ENCODE results near the gene CXCL5.

Gene CXCL5

DNA sequence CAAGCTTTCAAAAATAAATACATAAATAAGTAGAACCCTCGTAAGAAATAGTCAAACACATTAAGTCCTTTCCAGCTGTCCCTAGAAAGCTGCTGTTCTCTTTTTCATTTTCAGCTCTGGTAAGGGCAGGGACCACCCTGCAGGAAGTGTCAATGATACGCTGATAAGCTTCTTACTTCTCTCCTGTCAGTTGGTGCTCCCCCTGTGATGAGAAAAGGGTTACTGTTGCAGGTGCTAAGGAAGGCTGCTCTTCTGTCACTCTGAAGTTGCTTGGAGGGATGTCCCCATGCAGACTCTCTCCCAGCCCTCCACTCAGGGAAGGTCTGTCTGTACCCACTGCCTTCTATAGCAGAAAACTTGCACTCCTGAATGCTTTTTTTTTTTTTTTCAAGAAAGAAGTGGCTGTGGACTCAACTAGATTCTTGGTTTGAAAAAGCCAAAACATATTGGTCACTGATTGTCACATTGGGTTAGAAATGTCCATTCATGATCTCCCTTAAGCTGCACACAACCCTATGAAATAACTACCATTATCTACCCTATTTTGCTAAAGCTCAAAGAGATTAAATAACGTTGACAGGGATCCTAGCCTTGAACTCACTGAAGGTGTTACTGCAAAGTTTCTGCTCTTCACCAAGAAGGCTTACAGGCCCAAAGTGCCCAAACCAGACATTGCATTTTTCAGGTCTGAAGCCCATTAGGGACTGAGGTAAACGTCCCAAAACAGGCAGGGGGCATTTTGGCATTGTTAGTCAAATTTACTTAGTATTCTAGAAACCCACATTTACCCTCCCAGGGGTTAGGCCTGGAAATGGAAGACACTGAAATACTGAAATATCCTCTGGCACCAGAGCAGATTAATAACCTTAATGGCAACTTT is 38.8 kb upstream of the CXCL5 start:
- no peak overlapping the region for H3K27ac ChIP-seq (ENCODE audit: low read depth, low read length, severe bottlenecking)
- peak overlapping the region; percentile 64 for H3K4me3 ChIP-seq (ENCODE audit: extremely low read depth, insufficient read depth, low read length, poor library complexity, severe bottlenecking)
- H3K9me3 ChIP-seq (ENCODE audit: control insufficient read depth, low read length), result no peaks in the 10 kb centered on the region
- no peaks in the 10 kb centered on the region for H3K36me3 ChIP-seq (ENCODE audit: control insufficient read depth, insufficient read depth, low read length)
- H3K4me1 ChIP-seq (ENCODE audit: control insufficient read depth, insufficient read depth, low read length, poor library complexity, severe bottlenecking), result peaks cover 3% of the 10 kb centered on the region
- WGBS, 2 experiments (ENCODE audit: insufficient coverage in 2 of 2), result 89% methylated on average over 1 of the region's 4 CpGs; no CpG with 5 or more reads in 1 of the 2 experiments

DNA sequence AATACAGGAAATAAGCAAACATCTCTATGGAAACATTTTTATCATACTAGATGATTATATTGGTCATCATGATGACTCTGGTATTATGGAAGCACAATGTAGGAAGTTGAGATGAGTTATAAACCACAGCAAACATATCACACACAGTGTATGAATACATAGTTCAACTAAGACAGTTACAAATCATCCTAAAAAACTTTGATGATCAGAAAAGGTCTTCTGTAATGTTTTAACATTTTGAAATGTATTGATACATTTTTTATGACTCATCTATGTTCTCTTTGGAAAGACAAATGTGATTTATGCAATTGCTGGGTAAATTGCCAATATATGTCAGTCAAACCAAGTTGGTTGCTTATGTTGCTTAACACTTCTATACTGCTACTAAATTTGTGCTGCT is 35.3 kb upstream of the CXCL5 start:
- Histone ChIP-seq H3K9me3 (ENCODE audit: control insufficient read depth, low read length) (no peaks in the 10 kb centered on the region), H3K27ac (ENCODE audit: low read depth, low read length, severe bottlenecking) (no peak overlapping the region), H3K36me3 (ENCODE audit: control insufficient read depth, insufficient read depth, low read length) (no peaks in the 10 kb centered on the region), H3K4me3 (ENCODE audit: extremely low read depth, insufficient read depth, low read length, poor library complexity, severe bottlenecking) (no peak overlapping the region), H3K4me1 (ENCODE audit: control insufficient read depth, insufficient read depth, low read length, poor library complexity, severe bottlenecking) (peaks cover 3% of the 10 kb centered on the region)

- Histone ChIP-seq H3K36me3 (ENCODE audit: control insufficient read depth, insufficient read depth, low read length) (no peaks in the 10 kb centered on the region), H3K4me3 (ENCODE audit: extremely low read depth, insufficient read depth, low read length, poor library complexity, severe bottlenecking) (no peak overlapping the region), H3K9me3 (ENCODE audit: control insufficient read depth, low read length) (no peaks in the 10 kb centered on the region), H3K27ac (ENCODE audit: low read depth, low read length, severe bottlenecking) (no peak overlapping the region), H3K4me1 (ENCODE audit: control insufficient read depth, insufficient read depth, low read length, poor library complexity, severe bottlenecking) (no peaks in the 10 kb centered on the region)
These were observed 33.6 kb upstream of the CXCL5 start for GRCh38 chr4:74032064-74032463.

GRCh38 chr4:74031576-74031975 is 33.1 kb upstream of the CXCL5 start:
- Histone ChIP-seq H3K9me3 (ENCODE audit: control insufficient read depth, low read length) (no peaks in the 10 kb centered on the region), H3K36me3 (ENCODE audit: control insufficient read depth, insufficient read depth, low read length) (no peaks in the 10 kb centered on the region), H3K27ac (ENCODE audit: low read depth, low read length, severe bottlenecking) (no peak overlapping the region), H3K4me1 (ENCODE audit: control insufficient read depth, insufficient read depth, low read length, poor library complexity, severe bottlenecking) (no peaks in the 10 kb centered on the region), H3K4me3 (ENCODE audit: extremely low read depth, insufficient read depth, low read length, poor library complexity, severe bottlenecking) (no peak overlapping the region)

- no peak overlapping the region for H3K4me3 ChIP-seq (ENCODE audit: extremely low read depth, insufficient read depth, low read length, poor library complexity, severe bottlenecking)
- no peaks in the 10 kb centered on the region for H3K4me1 ChIP-seq (ENCODE audit: control insufficient read depth, insufficient read depth, low read length, poor library complexity, severe bottlenecking)
- no peaks in the 10 kb centered on the region for H3K9me3 ChIP-seq (ENCODE audit: control insufficient read depth, low read length)
- no peaks in the 10 kb centered on the region for H3K36me3 ChIP-seq (ENCODE audit: control insufficient read depth, insufficient read depth, low read length)
- H3K27ac ChIP-seq (ENCODE audit: low read depth, low read length, severe bottlenecking), result no peak overlapping the region
These were observed 31.8 kb upstream of the CXCL5 start for GRCh38 chr4:74030285-74030684.

DNA sequence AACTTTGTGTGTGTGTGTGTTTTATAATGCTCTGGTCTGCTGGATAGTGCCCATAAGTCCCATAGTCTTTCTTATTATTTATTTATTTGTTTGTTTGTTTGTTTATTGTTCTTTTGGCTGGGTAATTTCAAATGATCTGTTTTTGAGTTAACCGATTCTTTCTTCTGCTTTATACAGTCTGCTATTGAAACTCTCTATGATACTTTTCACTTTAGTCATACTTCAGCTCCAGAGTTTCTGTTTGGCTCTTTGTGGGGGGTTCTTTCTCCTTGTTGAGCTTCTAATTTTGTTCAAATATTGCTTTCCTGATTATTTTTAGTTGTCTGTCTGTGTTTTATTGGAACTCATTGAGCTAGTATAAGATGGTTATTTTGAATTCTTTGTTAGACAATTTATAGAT is 30.0 kb upstream of the CXCL5 start:
- H3K9me3 ChIP-seq (ENCODE audit: control insufficient read depth, low read length), result no peaks in the 10 kb centered on the region
- H3K4me1 ChIP-seq (ENCODE audit: control insufficient read depth, insufficient read depth, low read length, poor library complexity, severe bottlenecking), result no peaks in the 10 kb centered on the region
- no peak overlapping the region for H3K27ac ChIP-seq (ENCODE audit: low read depth, low read length, severe bottlenecking)
- no peak overlapping the region for H3K4me3 ChIP-seq (ENCODE audit: extremely low read depth, insufficient read depth, low read length, poor library complexity, severe bottlenecking)
- WGBS, 2 experiments (ENCODE audit: insufficient coverage in 2 of 2), result no CpG with 5 or more reads among the region's 1 CpG
- H3K36me3 ChIP-seq (ENCODE audit: control insufficient read depth, insufficient read depth, low read length), result no peaks in the 10 kb centered on the region

- H3K4me3 ChIP-seq (ENCODE audit: extremely low read depth, insufficient read depth, low read length, poor library complexity, severe bottlenecking), result no peak overlapping the region
- no peak overlapping the region for H3K27ac ChIP-seq (ENCODE audit: low read depth, low read length, severe bottlenecking)
- no peaks in the 10 kb centered on the region for H3K36me3 ChIP-seq (ENCODE audit: control insufficient read depth, insufficient read depth, low read length)
- no peaks in the 10 kb centered on the region for H3K9me3 ChIP-seq (ENCODE audit: control insufficient read depth, low read length)
- H3K4me1 ChIP-seq (ENCODE audit: control insufficient read depth, insufficient read depth, low read length, poor library complexity, severe bottlenecking), result no peaks in the 10 kb centered on the region
- 100% methylated on average over 1 of the region's 2 CpGs; no CpG with 5 or more reads in 1 of the 2 experiments for WGBS, 2 experiments (ENCODE audit: insufficient coverage in 2 of 2)
These were observed 25.2 kb upstream of the CXCL5 start for GRCh38 chr4:74023709-74024108.

DNA sequence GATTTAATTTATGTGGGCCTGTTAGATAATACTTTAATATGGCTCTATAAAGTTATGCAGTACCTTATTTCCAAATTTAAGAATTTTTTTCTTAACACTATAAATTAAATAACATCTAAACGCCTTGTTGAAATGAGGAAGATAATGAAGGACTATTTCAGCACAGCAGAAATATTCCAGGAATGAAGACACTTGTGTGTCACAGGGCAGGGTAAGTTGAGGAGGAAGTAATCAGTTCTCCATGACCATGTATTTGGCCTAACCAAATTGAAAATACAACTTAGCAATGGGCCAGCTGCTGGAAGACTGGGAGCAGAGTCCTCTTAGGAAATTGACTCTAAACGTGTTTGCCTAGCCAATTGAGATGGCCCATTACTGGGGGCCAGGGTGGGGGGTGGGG is 23.1 kb upstream of the CXCL5 start:
- H3K27ac ChIP-seq (ENCODE audit: low read depth, low read length, severe bottlenecking), result no peak overlapping the region
- no peaks in the 10 kb centered on the region for H3K36me3 ChIP-seq (ENCODE audit: control insufficient read depth, insufficient read depth, low read length)
- no peaks in the 10 kb centered on the region for H3K4me1 ChIP-seq (ENCODE audit: control insufficient read depth, insufficient read depth, low read length, poor library complexity, severe bottlenecking)
- no peak overlapping the region for H3K4me3 ChIP-seq (ENCODE audit: extremely low read depth, insufficient read depth, low read length, poor library complexity, severe bottlenecking)
- no peaks in the 10 kb centered on the region for H3K9me3 ChIP-seq (ENCODE audit: control insufficient read depth, low read length)
- 67% methylated on average over 1 of the region's 2 CpGs; no CpG with 5 or more reads in 1 of the 2 experiments for WGBS, 2 experiments (ENCODE audit: insufficient coverage in 2 of 2)

DNA sequence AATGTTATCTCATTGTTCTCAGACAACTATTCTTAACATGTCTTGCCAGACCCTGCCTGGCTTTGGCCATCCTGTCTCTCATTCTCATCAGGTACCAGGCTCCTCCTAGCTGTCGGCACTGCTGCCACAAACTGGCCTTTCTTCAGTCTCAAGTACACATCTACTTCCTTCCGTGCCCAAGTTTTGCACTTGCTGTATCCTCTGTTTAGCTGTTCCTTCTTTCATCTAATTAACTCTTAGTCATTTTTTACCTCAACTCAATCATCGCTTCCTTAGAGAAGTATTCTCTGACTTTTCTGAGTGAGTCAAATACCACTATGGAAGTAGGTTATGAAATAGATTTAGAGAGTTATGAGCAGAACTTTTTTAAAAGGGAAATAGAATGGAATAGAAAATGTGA is 20.3 kb upstream of the CXCL5 start:
- Histone ChIP-seq H3K27ac (ENCODE audit: low read depth, low read length, severe bottlenecking) (no peak overlapping the region), H3K4me3 (ENCODE audit: extremely low read depth, insufficient read depth, low read length, poor library complexity, severe bottlenecking) (no peak overlapping the region), H3K4me1 (ENCODE audit: control insufficient read depth, insufficient read depth, low read length, poor library complexity, severe bottlenecking) (no peaks in the 10 kb centered on the region), H3K36me3 (ENCODE audit: control insufficient read depth, insufficient read depth, low read length) (no peaks in the 10 kb centered on the region), H3K9me3 (ENCODE audit: control insufficient read depth, low read length) (no peaks in the 10 kb centered on the region)
- 78 to 93% methylated on average over 2 of the region's 3 CpGs for WGBS, 2 experiments (ENCODE audit: insufficient coverage in 2 of 2)

DNA sequence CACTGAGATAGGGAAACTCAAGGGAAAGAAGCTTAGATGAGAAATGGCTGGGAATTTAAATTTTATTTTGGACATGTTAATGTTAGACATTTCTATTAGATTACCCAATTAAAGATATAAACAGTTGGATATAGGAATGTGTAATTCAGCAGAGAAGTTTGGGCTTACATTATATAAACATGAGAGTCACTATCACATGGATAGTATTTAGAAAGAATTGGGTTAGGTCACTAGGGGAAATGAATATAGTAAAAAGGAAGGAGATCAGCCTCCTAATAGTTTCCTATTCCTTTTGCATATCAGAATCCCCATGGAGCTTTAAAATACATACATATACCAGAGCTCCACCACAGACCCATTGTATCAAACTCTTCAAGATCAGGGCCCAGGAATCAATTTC is 19.6 kb upstream of the CXCL5 start:
- Histone ChIP-seq H3K36me3 (ENCODE audit: control insufficient read depth, insufficient read depth, low read length) (no peaks in the 10 kb centered on the region), H3K4me3 (ENCODE audit: extremely low read depth, insufficient read depth, low read length, poor library complexity, severe bottlenecking) (no peak overlapping the region), H3K4me1 (ENCODE audit: control insufficient read depth, insufficient read depth, low read length, poor library complexity, severe bottlenecking) (no peaks in the 10 kb centered on the region), H3K9me3 (ENCODE audit: control insufficient read depth, low read length) (no peaks in the 10 kb centered on the region), H3K27ac (ENCODE audit: low read depth, low read length, severe bottlenecking) (no peak overlapping the region)

GRCh38 chr4:74016068-74016467 is 17.6 kb upstream of the CXCL5 start:
- WGBS, 2 experiments (ENCODE audit: insufficient coverage in 2 of 2), result 80 to 100% methylated on average over 1 of the region's 1 CpG
- Histone ChIP-seq H3K36me3 (ENCODE audit: control insufficient read depth, insufficient read depth, low read length) (no peaks in the 10 kb centered on the region), H3K4me3 (ENCODE audit: extremely low read depth, insufficient read depth, low read length, poor library complexity, severe bottlenecking) (no peak overlapping the region), H3K9me3 (ENCODE audit: control insufficient read depth, low read length) (no peaks in the 10 kb centered on the region), H3K4me1 (ENCODE audit: control insufficient read depth, insufficient read depth, low read length, poor library complexity, severe bottlenecking) (no peaks in the 10 kb centered on the region), H3K27ac (ENCODE audit: low read depth, low read length, severe bottlenecking) (no peak overlapping the region)
